Inflammatory macrophage treated with lipopolysaccharide for 1 hour (primary cell): ENCODE data around the gene KMT2A.
"Not testable (repeated sequence)": the region's sequence is repeated elsewhere in the genome, so short reads cannot be mapped to it uniquely, and the experiment has no call there.

ENCODE experiments used
- DNase-seq, 2 donors: peaks; one replicate each; pipeline ENCODE4 v3.0.0-alpha.2; 2020 to 2022

KMT2A gene

GRCh38 chr11:118435290-118435892 is 901 bp upstream of the KMT2A start:
- peak in 1 of 2 donors; percentile 11 for DNase-seq

- peak in 1 of 2 donors; percentile 16 for DNase-seq
Measured at GRCh38 chr11:118436639-118437207, 431 bp downstream of the KMT2A start.

GRCh38 chr11:118437208-118438125 is 1.2 kb downstream of the KMT2A start:
- no peak for DNase-seq

- DNase-seq, result peak; percentile 44 to 46
Measured at GRCh38 chr11:118438314-118438931, 2.1 kb downstream of the KMT2A start.

GRCh38 chr11:118439646-118440045 is 3.4 kb downstream of the KMT2A start:
- DNase-seq, result no peak

GRCh38 chr11:118441770-118442275 is 5.5 kb downstream of the KMT2A start:
- no peak for DNase-seq

DNA sequence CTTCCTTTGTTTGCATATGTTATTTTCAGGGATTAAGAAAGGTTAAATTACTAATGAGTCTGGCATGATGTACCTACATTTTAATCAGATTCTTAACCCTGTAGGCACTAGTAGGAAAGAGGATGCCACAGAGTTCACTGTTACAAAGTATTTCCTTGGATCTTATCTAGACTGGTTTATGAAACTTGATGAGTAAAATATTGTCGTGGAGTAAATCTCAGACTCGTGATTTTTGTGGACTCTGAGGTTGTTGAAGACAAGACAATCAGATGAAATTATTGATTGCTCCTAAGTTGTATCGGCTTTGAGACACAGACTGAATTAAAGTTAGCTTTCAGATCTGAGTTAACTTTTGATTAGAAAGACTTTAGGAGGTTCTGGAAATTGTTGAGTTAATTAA is 6.0 kb downstream of the KMT2A start:
- no peak for DNase-seq

- no peak for DNase-seq
Measured at GRCh38 chr11:118442908-118443589, 6.8 kb downstream of the KMT2A start.

GRCh38 chr11:118443590-118444218 is 7.4 kb downstream of the KMT2A start:
- DNase-seq, result no peak

GRCh38 chr11:118447423-118447822 is 11.1 kb downstream of the KMT2A start:
- no peak for DNase-seq

- no peak for DNase-seq
Measured at GRCh38 chr11:118448294-118448693, 12.0 kb downstream of the KMT2A start.

- DNase-seq, result no peak
Measured at GRCh38 chr11:118449316-118449918, 13.1 kb downstream of the KMT2A start.

- DNase-seq, result no peak
Measured at GRCh38 chr11:118450451-118450850, 14.2 kb downstream of the KMT2A start.

DNA sequence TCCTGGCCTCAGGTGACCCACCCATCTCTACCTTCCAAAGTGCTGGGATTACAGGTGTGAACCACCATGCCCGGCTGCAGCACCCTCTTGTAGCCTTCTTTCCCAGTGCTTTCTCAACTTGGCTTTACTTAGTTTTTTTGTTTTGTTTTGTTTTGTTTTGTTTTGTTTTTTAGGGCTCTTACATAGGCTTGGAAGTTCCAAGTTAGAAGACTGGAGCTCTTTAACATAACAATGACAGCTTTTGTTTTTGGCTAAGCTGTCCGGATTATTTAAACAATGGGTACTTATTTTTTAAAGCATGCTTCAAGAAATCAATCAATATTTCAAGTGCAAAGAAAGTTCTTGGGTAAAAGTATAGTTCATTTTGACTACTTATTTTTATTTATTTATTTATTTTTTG is 25.9 kb downstream of the KMT2A start:
- DNase-seq, result no peak

GRCh38 chr11:118468968-118469367 is 32.7 kb downstream of the KMT2A start:
- DNase-seq, result not testable (repeated sequence)

- DNase-seq, result no peak
Measured at GRCh38 chr11:118471030-118471429, 34.7 kb downstream of the KMT2A start.

- no peak for DNase-seq
Measured at GRCh38 chr11:118473537-118473936, 37.2 kb downstream of the KMT2A start.

DNA sequence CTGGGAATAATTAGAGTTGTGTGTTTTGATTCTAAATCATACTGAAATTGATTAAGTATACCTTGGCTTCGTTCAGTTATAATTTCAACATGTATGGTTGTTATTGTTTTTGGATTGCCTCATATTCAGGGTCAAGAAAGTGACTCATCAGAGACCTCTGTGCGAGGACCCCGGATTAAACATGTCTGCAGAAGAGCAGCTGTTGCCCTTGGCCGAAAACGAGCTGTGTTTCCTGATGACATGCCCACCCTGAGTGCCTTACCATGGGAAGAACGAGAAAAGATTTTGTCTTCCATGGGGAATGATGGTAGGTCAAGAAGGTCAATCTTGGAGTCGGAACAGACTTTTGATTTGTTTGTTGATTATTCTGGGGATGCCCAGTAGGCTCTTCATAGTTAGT is 40.4 kb downstream of the KMT2A start:
- no peak for DNase-seq

DNA sequence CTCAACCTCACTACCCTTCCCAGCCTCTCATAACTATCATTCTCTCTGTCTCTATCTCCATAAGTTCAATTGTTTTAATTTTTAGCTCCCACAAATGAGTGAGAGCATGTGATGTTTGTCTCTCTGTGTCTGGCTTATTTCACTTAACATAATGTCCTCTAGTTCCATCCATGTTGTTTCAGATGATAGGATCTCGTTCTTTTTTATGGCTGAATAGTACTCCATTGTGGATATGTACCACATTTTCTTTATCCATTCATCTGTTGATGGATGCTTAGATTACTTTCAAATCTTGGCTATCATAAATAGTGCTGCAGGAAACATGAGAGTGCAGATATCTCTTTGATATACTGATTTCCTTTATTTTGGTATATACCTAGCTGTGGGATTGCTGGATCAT is 44.9 kb downstream of the KMT2A start:
- not testable (repeated sequence) for DNase-seq

DNA sequence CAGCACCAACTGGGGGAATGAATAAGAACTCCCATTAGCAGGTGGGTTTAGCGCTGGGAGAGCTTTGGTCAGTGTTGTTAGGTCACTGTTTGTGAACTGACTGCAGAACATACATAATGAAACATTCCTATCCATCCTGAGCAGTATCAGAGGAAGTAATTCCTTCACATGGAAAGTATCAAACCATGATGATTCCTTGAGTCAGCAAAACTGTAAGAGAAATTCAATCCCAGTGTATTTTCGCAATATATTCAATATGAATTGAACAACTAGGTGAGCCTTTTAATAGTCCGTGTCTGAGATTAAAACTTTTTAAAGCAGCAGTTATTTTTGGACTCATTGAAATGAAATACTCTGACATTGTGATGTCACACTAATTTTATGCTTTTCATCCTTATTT is 48.1 kb downstream of the KMT2A start:
- DNase-seq, result no peak

GRCh38 chr11:118485273-118485672 is 49.0 kb downstream of the KMT2A start:
- no peak for DNase-seq
